Loucy (cell line): ENCODE data around the gene ANGEL1.

Experiments
- H2AFZ ChIP-seq: fragments of 200-600 bp; sonication (generic); 2 replicates; pipeline ENCODE4 v1.6.0; 2016; ENCODE audit warnings: antibody characterized with exemption, mild to moderate bottlenecking, low read length, moderate library complexity
- H3F3A ChIP-seq: fragments of 200-600 bp; 2 replicates; pipeline ENCODE4 v1.6.0; 2016; ENCODE audit warnings: antibody characterized with exemption, low read depth, mild to moderate bottlenecking
- H3K27me3 ChIP-seq: fragments of 200-600 bp; sonication (generic); 2 replicates; pipeline ENCODE4 v1.6.1; 2014; ENCODE audit warnings: low read length, mild to moderate bottlenecking; ENCODE audit not compliant: insufficient read depth, poor library complexity, severe bottlenecking
- H3K36me3 ChIP-seq: fragments of 200-600 bp; sonication (generic); 2 replicates; pipeline ENCODE4 v1.6.1; 2016; ENCODE audit warnings: low read length; ENCODE audit not compliant: insufficient read depth
- H3K4me1 ChIP-seq: fragments of 200-600 bp; sonication (generic); 2 replicates; pipeline ENCODE4 v1.5.1; 2014; ENCODE audit warnings: low read length, mild to moderate bottlenecking; ENCODE audit not compliant: insufficient read depth, poor library complexity, severe bottlenecking
- H3K4me2 ChIP-seq: fragments of 200-600 bp; sonication (generic); 2 replicates; pipeline ENCODE4 v1.6.0; 2014; ENCODE audit warnings: antibody characterized with exemption, low read length, low read depth, mild to moderate bottlenecking; ENCODE audit not compliant: poor library complexity, severe bottlenecking
- H3K4me3 ChIP-seq: fragments of 200-600 bp; sonication (generic); 2 replicates; pipeline ENCODE4 v1.5.1; 2014; ENCODE audit warnings: low read length, mild to moderate bottlenecking, mixed read lengths; ENCODE audit not compliant: poor library complexity, severe bottlenecking
- H3K79me2 ChIP-seq: fragments of 200-600 bp; sonication (generic); 2 replicates; pipeline ENCODE4 v1.6.1; 2014; ENCODE audit warnings: low read length; ENCODE audit not compliant: insufficient read depth
- H3K9ac ChIP-seq: fragments of 200-600 bp; sonication (generic); 2 replicates; pipeline ENCODE4 v1.6.0; 2014; ENCODE audit warnings: mild to moderate bottlenecking, low read depth, low read length, moderate library complexity; ENCODE audit not compliant: poor library complexity, severe bottlenecking
- H3K9me2 ChIP-seq: fragments of 200-600 bp; sonication (generic); replicated peaks from 2 replicates; pipeline ENCODE4 v1.6.1; 2016; ENCODE audit warnings: low read depth, low read length, mixed read lengths
- H3K9me3 ChIP-seq: fragments of 200-600 bp; sonication (generic); 2 replicates; pipeline ENCODE4 v1.6.1; 2014; ENCODE audit warnings: mild to moderate bottlenecking, antibody characterized with exemption, low read length, low read depth; ENCODE audit not compliant: insufficient read depth
- H4K20me1 ChIP-seq: fragments of 200-600 bp; sonication (generic); 2 replicates; pipeline ENCODE4 v1.6.0; 2014; ENCODE audit warnings: antibody characterized with exemption, low read length, mild to moderate bottlenecking; ENCODE audit not compliant: insufficient read depth, poor library complexity, severe bottlenecking
- EZH2phosphoT487 ChIP-seq: fragments of 200-600 bp; IDR thresholded peaks from 2 replicates; pipeline ENCODE4 v1.6.1; 2018; ENCODE audit warnings: antibody characterized with exemption, mild to moderate bottlenecking, moderate library complexity, borderline replicate concordance
- TF ChIP-seq, protein P1 (sequence below): fragments of 200-600 bp; sonication (generic); conservative IDR thresholded peaks from 2 replicates; pipeline ENCODE4 v1.5.1; 2014; ENCODE audit warnings: mild to moderate bottlenecking, antibody characterized with exemption, low read length

ANGEL1 gene

DNA sequence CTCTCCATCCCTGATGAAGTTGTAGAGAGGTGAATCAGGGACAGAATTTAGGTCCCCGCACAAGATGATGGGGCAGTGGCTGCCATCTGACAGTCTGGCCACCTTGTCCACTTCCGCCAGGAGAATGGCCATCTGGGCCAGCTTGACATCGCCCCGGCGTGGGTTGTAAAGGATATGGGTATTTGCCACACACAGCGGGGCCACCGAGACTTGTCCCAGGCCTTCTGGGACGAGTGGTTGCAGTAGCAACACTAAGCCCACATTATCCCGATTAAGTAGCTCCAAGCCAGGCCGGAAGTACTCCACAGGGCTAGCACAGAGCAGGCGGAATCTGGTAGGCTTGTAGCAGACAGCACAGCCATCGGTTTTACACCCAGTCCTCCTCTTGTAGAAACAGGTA, 6.2 kb downstream of the ANGEL1 start:
- Histone ChIP-seq H3K4me2 (no peak overlapping the region), H3K9ac (no peak overlapping the region), H3K9me3 (no peaks in the 10 kb centered on the region), H3F3A (no peaks in the 10 kb centered on the region), H3K4me3 (no peak overlapping the region), H3K9me2 (no peaks in the 10 kb centered on the region), H3K36me3 (peaks cover 7% of the 10 kb centered on the region; the same call in 1 of the 2 replicates), H4K20me1 (no peaks in the 10 kb centered on the region), H3K4me1 (peaks cover 8% of the 10 kb centered on the region), H3K79me2 (no peaks in the 10 kb centered on the region; the same call in 1 of the 2 replicates), H2AFZ (no peak overlapping the region), H3K27me3 (no peaks in the 10 kb centered on the region)
- no peak for TF ChIP-seq EZH2phosphoT487
- TF ChIP-seq, protein P1, sequence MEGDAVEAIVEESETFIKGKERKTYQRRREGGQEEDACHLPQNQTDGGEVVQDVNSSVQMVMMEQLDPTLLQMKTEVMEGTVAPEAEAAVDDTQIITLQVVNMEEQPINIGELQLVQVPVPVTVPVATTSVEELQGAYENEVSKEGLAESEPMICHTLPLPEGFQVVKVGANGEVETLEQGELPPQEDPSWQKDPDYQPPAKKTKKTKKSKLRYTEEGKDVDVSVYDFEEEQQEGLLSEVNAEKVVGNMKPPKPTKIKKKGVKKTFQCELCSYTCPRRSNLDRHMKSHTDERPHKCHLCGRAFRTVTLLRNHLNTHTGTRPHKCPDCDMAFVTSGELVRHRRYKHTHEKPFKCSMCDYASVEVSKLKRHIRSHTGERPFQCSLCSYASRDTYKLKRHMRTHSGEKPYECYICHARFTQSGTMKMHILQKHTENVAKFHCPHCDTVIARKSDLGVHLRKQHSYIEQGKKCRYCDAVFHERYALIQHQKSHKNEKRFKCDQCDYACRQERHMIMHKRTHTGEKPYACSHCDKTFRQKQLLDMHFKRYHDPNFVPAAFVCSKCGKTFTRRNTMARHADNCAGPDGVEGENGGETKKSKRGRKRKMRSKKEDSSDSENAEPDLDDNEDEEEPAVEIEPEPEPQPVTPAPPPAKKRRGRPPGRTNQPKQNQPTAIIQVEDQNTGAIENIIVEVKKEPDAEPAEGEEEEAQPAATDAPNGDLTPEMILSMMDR, result no peak

DNA sequence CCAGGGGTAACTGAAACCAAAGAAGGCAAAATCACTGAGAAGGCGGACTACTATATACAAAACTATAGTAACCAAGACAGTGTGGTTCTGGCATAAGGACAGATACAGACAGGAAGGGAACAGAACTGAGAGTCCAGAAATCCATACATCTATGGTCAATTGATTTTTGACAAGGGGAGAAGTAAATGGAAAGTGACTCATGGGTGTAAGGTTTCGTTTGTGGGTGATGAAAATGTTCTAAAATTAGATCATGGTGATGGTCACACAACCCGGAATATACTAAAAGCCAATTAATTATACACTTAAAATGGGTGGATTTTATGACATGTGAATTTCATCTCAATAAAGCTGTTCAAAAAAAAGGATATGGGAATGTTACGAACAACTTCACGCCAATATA, 18.7 kb downstream of the ANGEL1 start:
- Histone ChIP-seq H3K9ac (no peak overlapping the region), H3K4me3 (no peak overlapping the region), H3K4me1 (no peaks in the 10 kb centered on the region), H3K9me3 (no peaks in the 10 kb centered on the region), H3K79me2 (no peaks in the 10 kb centered on the region), H3K4me2 (no peak overlapping the region), H4K20me1 (no peaks in the 10 kb centered on the region), H3F3A (no peaks in the 10 kb centered on the region), H3K36me3 (peaks cover 23% of the 10 kb centered on the region; the same call in 1 of the 2 replicates), H2AFZ (no peak overlapping the region), H3K9me2 (no peaks in the 10 kb centered on the region), H3K27me3 (no peaks in the 10 kb centered on the region)
- TF ChIP-seq EZH2phosphoT487, result no peak
- TF ChIP-seq, protein P1, result no peak

DNA sequence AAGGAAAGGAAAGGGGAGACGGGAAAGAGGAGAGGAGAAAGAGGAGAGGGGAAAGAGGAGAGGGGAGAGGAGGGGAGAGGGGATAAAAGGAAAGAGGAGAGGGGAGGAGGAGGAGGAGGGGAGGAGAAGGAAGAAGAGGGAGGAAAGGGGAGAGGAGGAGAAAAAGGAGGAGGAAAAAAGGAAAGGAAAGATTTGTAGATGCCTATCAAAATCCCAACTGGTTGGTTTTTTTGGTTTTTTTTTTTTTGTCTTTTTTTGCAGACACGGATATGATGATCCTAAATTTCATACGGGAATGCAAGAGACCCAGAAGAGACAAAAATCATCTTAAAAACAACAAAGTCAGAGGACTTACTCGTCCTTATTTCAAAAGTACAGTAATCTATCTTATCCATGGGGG, 19.4 kb downstream of the ANGEL1 start:
- no peaks in the 10 kb centered on the region for H3K9me2 ChIP-seq
- peaks cover 27% of the 10 kb centered on the region; the same call in 1 of the 2 replicates for H3K36me3 ChIP-seq
- no peaks in the 10 kb centered on the region for H3K9me3 ChIP-seq
- no peak overlapping the region for H2AFZ ChIP-seq
- no peaks in the 10 kb centered on the region for H3F3A ChIP-seq
- H3K79me2 ChIP-seq, result no peaks in the 10 kb centered on the region
- H3K4me2 ChIP-seq, result no peak overlapping the region
- no peaks in the 10 kb centered on the region for H4K20me1 ChIP-seq
- TF ChIP-seq, protein P1, result no peak
- TF ChIP-seq EZH2phosphoT487, result no peak
- H3K27me3 ChIP-seq, result no peaks in the 10 kb centered on the region
- H3K9ac ChIP-seq, result no peak overlapping the region
- no peaks in the 10 kb centered on the region for H3K4me1 ChIP-seq
- H3K4me3 ChIP-seq, result no peak overlapping the region
